Measurements from ENCODE around the gene CCT6A.
A peak's percentile ranks its signal among the peaks of the same experiment; 100 is the strongest.
"Not testable (repeated sequence)": the region's sequence is repeated elsewhere in the genome, so short reads cannot be mapped to it uniquely, and the experiment has no call there.

CCT6A gene

GRCh38 chr7:56051339-56052191 lies at the start of gene CCT6A, which contains the start of gene PSPH:
TSS of gene CCT6A (plus strand) at chr7:56051765. CDS start at chr7:56051849, 84 bp downstream.
TSS of gene PSPH (minus strand) at chr7:56051444. CDS start at chr7:56021212, 30,232 bp downstream.
- DNase-seq (ENCODE audit: low spot score) = peak; percentile 94

DNA sequence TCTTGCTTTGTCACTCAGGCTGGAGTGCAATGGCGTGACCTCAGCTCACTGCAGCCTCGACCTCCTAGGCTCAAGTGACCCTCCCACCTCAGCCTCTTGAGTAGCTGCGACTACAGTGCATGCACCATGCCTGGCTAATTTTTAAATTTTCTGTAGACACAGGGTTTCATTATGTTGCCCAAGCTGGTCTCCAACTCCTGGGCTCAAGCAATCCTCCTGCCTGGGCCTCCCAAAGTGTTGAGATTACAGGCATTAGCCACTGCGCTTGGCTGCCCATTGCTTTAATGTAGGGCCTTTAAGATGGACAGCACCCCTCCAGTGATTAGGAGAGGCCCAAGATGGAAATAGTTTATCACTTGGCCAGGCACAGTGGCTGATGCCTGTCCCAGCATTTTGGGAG lies 47.8 kb upstream of the CCT6A start:
- no peak for DNase-seq (ENCODE audit: low spot score)

GRCh38 chr7:56007167-56007652 lies 44.4 kb upstream of the CCT6A start:
- DNase-seq (ENCODE audit: low spot score) = no peak

- no peak for DNase-seq (ENCODE audit: low spot score)
Observed at GRCh38 chr7:56007891-56008290, 43.7 kb upstream of the CCT6A start.

GRCh38 chr7:56009695-56010094 lies 41.9 kb upstream of the CCT6A start:
- DNase-seq (ENCODE audit: low spot score) = no peak

- not testable (repeated sequence) for DNase-seq (ENCODE audit: low spot score)
Observed at GRCh38 chr7:56017015-56017414, 34.5 kb upstream of the CCT6A start.

GRCh38 chr7:56019501-56019900 lies 32.1 kb upstream of the CCT6A start:
- no peak for DNase-seq (ENCODE audit: low spot score)

DNA sequence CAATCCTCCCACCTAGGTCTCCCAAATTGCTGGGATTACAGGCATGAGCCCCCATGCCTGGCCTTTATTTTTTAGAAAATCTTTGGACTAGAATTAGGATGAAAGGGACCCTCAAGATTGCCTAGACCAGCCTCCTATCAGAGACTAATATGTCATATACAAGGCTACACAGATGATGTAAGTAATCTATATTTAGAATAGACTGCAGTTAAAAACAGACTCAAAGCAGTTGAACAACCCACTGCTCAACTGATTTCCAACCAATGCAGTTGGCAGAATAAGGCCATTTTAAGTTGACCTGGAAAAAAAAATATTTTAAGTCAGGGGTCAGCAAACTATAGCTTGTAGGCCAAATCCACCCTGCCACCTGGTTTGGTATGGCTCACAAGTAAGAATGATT lies 28.1 kb upstream of the CCT6A start:
- no peak for DNase-seq (ENCODE audit: low spot score)

DNA sequence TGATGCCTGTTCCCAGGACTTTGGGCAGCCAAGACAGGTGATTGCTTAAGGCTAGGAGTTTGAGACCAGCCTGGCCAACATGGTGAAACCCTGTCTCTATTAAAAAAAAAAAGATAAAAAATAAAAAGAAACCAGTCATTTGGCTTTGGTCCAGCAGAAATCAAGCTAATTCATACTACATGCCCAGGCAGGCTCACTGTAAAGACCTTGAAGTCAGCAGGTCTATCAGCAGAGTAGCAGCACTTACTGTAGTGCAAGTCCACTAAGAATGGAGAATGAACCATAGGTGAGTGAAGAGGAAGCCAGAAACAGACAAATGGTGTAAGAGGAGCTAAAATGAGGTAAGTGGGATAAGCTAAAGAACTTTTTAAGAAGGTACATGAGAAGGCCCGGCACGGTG lies 25.0 kb upstream of the CCT6A start:
- no peak for DNase-seq (ENCODE audit: low spot score)

DNA sequence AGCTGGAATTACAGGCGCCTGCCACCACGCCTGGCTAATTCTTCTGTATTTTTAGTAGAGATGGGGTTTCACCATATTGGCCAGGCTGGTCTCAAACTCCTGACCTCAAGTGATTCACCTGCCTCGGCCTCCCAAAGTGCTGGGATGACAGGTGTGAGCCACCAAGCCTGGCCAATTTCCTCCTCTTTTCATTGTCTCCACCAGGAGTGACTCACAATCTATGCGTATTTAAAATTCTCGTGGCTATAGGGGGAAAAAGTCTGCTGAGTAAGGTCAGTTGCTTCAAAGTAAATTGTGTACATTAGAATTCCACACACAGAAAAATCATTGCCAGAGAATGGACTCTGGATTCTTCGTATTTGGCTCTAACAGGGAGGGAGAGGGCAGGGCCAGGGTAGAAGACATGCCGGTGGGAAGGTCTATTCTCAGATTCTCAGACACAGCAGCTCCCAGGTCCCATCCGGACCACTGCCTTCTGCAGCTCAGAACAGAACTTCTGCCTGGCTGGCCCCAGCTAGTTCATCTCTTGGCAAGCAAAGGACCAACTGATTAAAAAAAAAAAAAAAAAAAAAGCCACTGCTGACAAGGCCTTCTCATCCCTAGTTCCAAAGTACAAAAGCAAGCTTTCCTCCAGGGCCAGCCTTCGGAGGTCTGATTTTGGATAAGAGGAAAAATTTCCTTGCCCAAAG lies 22.5 kb upstream of the CCT6A start:
- DNase-seq (ENCODE audit: low spot score) = no peak

- no peak for DNase-seq (ENCODE audit: low spot score)
Observed at GRCh38 chr7:56030340-56030739, 21.2 kb upstream of the CCT6A start.

DNA sequence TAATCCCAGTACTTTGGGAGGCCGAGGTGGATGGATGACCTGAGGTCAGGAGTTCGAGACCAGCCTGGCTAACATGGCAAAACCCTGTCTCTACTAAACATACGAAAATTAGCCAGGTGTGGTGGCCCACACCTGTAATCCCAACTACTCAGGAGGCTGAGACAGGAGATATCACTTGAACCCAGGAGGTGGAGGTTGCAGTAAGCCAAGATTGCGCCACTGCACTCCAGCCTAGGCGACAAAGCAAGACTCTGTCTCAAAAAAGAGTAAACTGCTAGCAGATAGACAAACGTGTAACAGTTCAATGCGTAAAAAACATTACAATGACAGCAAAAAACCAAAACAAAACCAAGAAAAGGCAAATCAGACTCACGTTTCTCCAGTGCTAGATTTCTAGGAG lies 20.0 kb upstream of the CCT6A start:
- not testable (repeated sequence) for DNase-seq (ENCODE audit: low spot score)

DNA sequence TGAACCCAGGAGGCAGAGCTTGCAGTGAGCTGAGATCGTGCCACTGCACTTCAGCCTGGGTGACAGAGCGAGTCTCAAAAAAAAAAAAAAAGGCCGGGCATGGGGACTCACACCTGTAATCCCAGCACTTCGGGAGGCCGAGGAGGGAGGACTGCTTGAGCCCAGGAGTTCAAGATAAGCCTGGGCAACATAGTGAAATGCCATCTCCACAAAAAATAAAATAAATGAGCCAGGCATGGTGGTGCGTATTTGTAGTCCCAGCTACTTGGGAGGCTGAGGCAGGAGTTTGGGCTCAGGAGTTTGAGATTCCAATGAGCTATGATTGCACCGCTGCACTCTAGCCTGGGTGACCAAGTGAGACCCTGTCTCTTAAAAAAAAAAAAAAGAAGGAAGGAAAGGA lies 19.0 kb upstream of the CCT6A start:
- DNase-seq (ENCODE audit: low spot score) = not testable (repeated sequence)

DNA sequence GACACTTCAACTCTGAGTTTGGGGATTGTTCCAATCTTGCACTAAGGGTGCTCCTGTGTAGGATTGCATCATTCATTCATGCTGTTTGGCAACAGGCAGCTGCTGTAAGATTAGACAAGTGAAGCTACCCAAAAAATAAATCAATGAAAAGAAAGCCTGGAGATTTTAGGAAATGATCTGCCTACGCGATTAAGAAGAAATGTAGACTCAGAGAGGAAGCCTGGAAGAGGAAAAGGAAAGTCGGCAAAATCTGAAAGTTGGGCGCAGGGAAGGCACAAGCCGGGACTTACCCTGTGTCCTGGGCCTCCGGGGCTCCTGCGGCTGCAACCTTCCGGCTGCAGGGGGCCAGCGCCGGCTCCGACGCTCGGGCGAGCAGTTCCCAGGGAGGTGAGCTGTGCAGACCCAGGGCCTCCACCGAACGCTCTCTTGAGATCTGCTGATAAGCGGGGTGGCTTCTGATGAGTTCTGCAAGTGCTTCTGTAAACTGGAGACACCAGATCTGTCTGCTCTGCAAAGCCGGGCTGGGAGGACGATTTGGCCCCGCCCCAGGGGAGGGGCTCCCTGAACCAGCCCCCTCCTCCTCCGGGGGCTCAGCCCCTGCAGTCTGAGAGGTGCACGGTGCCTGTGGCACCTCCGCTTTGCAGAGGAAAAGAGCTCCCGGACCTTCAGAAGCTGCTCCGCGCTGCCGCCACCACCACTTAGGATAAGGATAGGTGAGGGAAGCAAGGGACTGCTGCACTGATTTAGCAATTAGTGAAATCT lies 17.7 kb upstream of the CCT6A start:
- DNase-seq (ENCODE audit: low spot score) = peak; percentile 15

DNA sequence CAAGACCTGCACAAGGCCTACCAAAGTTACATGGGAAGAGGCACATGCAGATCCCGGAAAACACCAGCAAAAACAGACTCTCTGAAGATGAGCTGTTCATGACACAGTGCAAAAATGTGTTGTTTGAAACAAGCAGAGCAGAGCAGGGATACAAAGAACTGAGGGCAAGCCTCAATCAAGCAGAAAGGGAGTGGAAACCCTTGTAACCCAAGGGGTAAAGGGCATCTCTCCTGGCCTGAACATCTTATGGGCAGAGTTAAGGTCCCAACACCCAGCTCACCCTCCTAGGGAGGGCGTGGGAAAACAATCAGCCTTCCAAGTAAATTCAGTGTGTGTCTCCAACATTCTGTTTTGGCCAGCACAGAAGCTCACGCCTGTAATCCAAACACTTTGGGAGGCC lies 10.8 kb upstream of the CCT6A start:
- DNase-seq (ENCODE audit: low spot score) = no peak

DNA sequence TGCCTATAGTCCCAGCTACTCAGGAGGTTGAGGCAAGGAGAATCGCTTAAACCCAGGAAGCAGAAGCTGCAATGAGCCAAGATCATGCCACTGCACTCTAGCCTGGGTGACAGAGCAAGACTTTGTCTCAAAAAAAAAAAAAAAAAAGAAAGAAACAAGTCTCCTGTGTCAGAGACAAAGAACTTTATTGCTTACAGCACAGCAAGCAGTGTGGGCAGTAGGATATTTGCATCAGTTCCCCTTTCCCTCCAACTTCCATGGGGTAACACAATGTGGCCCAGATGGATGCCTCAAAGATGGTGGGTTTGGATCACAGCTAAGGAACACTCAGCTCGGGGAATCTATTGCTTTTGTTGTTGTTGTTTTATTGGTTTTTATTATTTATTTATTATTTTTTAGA lies 5.8 kb upstream of the CCT6A start:
- not testable (repeated sequence) for DNase-seq (ENCODE audit: low spot score)

DNA sequence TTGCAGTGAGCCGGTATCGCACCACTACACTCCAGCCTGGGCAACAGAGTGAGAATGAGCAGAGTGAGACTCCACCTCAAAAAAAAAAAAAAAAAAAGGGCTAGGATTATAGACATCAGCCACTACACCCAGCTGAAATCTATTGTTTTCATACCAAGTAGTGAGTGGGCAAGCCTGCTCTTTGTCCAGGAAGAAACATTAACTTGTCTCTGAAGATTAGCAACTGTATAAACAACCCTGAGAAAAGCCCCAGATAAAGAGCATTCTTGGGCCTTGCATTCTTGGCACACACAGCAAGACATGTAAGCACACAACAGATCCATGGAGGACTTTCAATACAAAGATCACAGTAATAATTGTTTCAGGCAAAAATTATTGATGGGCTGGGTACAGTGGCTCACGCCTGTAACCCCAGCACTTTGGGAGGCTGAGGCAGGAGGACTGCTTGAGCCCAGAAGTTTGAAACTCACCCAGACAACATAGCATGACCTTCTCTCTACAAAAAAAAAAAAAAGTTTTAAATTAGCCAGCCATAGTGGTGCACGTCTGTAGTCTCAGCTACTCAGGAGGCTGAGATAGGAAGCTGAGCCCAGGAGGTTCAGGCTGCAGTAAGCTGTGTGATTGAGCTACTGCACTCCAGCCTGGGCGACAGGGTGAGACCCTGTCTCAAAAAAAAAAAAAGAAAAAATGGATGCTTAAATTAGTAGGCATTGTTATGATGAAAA lies 4.7 kb upstream of the CCT6A start:
- no peak for DNase-seq (ENCODE audit: low spot score)

DNA sequence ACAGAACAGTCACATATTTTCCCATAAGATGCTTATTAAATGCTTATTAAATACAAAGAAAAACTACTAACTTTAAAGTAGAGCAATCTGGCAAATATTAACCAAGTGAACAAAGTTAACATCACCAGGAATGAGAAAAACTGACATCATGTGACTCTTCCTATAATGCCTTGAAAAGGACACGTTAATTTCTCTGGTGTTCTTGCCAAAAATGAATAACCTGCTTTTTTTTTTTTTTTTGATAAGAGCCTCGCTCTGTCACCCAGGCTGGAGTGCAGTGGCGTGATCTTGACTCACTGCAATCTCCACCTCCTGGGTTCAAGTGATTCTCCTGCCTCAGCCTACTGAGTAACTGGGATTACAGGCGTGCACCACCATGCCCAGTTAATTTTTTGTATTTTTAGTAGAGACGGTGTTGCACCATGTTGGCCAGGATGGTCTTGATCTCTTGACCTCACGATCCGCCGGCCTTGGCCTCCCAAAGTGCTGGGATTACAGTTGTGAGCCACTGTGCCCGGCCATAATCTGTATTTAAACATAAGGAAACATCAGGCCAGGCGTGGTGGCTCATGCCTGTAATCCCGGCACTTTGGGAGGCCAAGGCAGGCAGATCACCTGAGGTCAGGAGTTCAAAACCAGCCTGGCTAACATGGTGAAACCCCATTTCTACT lies 4.0 kb upstream of the CCT6A start:
- peak; percentile 30 for DNase-seq (ENCODE audit: low spot score)

DNA sequence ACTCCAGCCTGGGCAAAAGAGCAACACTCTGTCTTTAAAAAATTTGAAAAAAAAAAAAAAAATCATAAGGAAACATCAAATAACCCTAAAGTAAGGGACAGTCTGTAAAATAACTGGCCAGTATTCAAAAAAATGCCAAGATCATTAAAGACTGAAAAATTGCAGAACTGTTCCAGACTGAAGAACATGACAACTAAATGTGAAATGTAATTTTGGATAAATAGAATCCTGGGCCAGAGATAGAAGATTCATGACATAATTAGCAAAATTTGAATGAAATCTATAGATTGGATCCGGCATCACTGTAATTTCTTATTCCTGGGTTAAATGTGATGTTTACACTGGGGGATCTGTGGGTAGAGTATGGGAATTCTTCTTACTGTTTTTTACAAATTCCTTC lies 3.3 kb upstream of the CCT6A start:
- no peak for DNase-seq (ENCODE audit: low spot score)

DNA sequence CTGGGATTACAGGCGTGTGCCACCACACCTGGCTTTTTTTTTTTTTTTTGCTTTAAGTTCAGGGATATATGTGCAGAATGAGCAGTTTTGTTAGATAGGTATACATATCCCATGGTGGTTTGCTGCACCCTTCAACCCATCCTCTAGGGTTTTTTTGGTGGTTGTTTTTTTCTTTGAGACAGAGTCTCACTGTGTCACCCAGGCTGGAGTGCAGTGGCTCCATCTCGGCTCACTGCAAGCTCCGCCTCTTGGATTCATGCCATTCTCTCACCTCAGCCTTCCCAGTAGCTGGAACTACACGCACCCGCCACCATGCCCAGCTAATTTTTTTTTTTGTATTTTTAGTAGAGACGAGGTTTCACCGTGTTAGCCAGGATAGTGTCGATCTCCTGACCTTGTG lies 2.8 kb upstream of the CCT6A start:
- not testable (repeated sequence) for DNase-seq (ENCODE audit: low spot score)

GRCh38 chr7:56051053-56051338 lies 569 bp upstream of the CCT6A start:
- DNase-seq (ENCODE audit: low spot score) = no peak

Measured in hematopoietic multipotent progenitor cell treated with erythropoietin and hydrocortisone succinate and interleukin-3 and kit ligand, for 15 days (in vitro differentiated cells).